ENCODE measurements around the gene ORC3.

DNA sequence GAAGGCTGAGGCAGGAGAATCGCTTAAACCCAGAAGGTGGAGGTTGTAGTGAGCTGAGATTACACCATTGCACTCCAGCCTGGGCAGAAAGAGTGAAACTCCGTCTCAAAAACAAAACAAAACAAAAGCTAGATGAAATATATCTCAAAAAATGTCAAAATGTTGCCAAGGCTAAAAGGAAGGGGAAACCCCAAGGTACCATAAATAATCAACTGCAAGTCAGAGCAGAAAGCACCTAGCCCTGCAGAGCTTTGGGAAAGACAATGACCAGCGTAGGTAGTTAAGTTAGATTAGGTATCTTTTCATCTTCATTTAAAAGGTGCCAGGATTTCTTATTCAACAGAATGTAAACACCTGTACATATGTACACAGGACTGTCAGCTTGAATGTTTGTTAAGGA, 79.1 kb downstream of the ORC3 start:
- TF ChIP-seq, protein P1, sequence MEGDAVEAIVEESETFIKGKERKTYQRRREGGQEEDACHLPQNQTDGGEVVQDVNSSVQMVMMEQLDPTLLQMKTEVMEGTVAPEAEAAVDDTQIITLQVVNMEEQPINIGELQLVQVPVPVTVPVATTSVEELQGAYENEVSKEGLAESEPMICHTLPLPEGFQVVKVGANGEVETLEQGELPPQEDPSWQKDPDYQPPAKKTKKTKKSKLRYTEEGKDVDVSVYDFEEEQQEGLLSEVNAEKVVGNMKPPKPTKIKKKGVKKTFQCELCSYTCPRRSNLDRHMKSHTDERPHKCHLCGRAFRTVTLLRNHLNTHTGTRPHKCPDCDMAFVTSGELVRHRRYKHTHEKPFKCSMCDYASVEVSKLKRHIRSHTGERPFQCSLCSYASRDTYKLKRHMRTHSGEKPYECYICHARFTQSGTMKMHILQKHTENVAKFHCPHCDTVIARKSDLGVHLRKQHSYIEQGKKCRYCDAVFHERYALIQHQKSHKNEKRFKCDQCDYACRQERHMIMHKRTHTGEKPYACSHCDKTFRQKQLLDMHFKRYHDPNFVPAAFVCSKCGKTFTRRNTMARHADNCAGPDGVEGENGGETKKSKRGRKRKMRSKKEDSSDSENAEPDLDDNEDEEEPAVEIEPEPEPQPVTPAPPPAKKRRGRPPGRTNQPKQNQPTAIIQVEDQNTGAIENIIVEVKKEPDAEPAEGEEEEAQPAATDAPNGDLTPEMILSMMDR (IDR thresholded peaks at IDR 0.05): no peak
- no peak for TF ChIP-seq POLR2A (IDR thresholded peaks at IDR 0.05)

Data from Peyer's patch (tissue), 4 donors.